Suppressor macrophage treated with lipopolysaccharide for 1 hour (primary cell): Measurements from ENCODE around the gene FKTN.

ENCODE experiments used
- DNase-seq, 3 donors: peaks; one replicate each; pipeline ENCODE4 v3.0.0-alpha.2; 2020 to 2022

FKTN gene

GRCh38 chr9:105633411-105633810 lies 75.5 kb downstream of the FKTN start:
- no peak for DNase-seq

DNA sequence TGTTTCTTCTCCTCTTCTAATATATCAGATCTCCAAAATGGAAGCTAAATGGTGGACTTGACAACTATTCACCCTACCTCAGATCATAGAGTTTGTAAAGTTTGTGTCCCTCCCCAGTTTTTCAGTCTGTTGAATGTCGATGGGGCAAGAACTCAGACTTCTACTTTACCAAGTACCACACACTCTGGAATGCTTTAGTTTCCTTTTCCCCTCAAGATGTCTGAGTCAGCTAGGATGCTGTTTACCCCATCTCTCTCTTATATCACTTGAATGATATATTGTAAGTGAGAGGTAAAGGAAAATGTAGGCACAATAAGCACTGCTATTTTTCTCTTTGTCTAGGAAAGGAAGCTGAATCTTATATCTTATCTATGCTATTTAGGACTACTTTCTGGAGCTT lies 78.4 kb downstream of the FKTN start:
- DNase-seq = no peak

DNA sequence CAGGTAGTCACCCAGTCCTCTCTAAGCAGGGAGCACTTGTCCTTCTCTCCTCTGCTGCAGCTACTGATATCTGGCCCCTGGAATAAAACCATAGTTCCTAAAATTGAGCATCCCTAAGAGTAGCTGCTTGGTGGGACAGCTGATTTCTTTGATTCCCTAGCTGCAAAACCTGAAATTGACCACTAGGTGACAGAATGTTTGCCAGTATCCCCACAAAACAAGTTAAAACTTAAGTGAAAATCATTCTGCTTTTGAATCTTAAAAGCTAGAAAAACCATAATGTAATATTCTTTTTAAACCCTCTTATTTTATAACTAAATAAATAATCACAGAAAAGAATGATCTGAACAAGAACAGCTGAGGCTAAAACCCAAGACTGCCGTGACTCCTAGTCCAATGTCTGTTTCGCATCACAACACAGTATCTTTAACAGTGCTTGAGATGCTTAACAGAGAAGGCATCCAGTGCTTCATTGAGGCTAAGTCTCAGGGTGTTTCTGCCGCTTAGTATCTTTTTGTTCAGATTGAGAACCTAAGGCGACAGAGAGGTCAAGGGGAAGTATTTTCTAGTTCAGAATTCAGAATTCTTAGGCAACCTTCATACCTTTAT lies 80.0 kb downstream of the FKTN start:
- peak in 1 of 3 donors; percentile 7 for DNase-seq

DNA sequence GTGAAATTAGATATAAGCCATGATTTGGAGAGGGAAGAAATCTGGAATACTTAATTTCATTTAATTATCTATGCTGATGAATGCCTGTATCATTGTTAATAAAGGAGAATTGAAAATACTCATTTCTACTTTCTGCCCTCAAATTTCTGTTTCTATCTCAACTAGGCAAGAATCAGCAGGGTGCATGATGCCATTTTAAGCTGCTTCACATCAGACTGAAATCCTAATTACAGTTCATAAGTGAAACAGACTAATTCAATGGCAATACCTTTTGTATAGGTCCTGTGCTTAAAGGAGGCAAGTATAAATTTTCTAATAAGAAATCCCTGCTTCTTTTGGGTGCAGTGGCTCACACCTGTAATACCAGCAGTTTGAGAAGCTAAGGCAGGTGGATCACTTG lies 82.0 kb downstream of the FKTN start:
- DNase-seq = no peak

GRCh38 chr9:105643795-105644194 lies 85.9 kb downstream of the FKTN start:
- no peak for DNase-seq

DNA sequence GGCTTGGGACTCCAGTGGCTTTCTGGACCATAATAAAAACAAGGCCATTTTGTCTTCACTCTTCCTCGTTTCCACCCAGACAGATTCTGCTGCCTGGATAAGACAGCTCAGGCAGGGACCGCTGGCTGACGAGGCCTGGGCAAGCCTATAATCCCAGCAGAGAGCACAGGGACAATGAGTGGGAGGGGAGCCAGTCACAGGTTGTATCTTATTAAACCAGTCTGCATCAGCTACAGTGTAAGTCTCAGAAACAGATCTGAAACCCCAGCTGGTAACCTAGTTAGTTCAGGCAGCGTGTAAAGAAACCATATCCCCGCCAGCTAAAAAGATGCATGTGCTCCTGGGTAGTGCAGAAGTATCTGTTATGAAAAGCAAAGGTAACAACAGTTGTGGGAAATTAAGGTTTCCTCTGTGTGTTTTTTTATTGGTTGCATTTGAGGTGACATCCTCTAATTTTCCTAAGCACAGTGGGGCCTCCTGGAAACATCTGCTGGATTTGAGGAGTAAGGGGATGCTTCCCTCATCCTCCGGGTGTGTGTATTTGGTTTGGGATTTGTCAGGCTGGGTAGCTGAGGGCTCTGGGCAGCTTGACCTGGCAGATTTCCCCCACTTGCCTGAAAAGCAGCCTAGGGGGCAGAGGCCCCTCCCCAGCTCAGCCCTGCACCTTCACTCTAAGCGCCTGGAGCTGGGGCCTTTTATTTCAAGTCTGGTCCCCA lies 89.1 kb downstream of the FKTN start:
- DNase-seq = no peak

DNA sequence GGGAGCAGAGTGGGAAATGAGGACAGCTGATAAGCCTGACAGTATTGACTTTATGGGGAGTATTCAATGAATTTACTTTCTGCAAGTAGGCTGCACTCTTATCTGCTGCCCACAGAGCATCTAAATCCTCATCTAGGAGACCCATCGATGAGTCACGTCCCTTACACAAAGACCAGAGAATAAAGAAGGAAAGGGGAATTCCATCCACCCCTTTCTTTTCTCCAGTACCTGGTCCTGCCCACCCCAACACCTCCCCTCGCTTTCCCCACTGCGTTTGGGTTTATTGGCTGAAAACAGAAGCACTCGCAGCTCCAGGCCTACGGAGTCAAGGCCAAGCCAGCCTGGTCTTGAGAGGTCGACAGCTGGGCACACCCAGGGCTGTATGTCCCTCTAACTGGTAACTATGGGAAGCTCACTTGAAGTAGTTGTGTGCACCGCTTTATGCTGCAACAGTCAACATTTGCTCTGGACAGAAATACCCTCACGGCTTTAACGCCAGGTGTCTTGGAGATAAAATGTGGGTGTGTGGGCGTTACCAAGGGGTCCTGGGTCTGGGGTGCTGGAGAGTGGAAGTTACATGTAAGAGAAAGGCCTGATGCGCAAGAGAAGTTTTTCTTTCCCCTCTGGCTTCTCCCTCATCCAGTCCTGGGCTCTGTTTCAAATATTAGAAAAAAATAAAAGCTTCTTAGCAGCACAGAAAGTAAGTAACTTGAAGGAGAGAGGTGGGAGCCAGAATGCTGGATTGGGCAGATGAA lies 89.8 kb downstream of the FKTN start:
- no peak for DNase-seq

DNA sequence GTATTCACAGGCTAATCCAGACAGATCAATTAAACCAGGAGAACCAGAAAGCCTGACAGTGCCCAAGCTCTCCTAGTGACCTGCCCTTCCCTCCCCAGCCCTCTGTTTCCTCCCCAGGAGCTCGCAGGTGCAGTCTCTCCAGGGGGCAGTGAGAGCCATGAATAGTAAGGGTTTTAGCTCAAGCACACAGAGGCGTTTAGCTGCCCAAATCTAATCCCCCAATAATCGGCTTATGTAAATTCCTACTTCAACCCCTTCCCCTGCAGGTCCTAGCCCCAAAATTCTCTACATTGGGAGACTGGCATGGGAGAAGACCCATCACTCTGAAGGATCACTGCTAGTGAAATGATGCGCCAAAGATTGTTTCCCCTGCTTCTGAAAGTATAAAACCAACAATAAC lies 93.9 kb downstream of the FKTN start:
- DNase-seq = no peak

GRCh38 chr9:105656131-105656921 lies 98.4 kb downstream of the FKTN start:
- peak; percentile 28 to 76 (median 47) for DNase-seq

GRCh38 chr9:105658351-105658750 lies 100.4 kb downstream of the FKTN start:
- no peak for DNase-seq

- DNase-seq = no peak
These were observed 103.1 kb downstream of the FKTN start for GRCh38 chr9:105661011-105661410.

DNA sequence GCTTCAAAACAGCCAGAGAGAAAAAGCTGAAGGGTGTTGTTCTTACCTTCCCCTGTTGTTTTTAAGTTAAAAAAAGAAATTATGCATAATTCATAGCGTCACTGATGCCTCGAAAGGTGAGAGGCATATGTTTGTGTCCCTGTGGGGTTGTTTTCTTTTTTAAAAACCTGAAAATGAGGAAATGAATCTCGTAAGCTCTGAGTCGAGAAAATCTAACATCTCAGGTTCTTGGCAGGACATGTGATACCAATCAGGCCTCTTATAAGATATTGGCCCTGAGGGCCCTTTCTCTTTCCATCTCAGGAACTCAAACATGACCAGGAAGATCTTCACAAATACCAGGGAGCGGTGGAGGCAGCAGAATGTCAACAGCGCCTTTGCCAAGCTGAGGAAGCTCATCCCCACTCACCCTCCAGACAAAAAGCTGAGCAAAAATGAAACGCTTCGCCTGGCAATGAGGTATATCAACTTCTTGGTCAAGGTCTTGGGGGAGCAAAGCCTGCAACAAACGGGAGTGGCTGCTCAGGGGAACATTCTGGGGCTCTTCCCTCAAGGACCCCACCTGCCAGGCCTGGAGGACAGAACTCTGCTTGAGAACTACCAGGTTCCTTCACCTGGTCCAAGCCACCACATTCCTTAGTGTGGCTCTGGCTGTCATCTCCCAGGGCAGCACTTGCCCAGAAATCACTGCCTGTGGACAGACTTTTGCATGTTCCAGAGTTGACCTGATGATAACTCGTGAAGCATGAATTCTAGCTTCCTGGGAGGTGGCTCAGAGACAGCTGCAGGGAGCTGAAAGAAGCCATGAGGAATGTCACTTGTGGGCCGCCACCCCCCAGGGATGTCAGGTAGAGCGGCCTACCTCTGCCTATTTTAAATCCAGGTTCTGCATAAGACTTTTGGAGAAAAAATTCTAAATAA lies 104.5 kb downstream of the FKTN start, which contains the start of gene TAL2:
TAL2 (plus strand) TSS at position 274 of the 921 bp plus-strand sequence; CDS start at position 314, 40 bp downstream.
- DNase-seq = no peak

- DNase-seq = no peak
These were observed 106.0 kb downstream of the FKTN start for GRCh38 chr9:105663914-105664313.

DNA sequence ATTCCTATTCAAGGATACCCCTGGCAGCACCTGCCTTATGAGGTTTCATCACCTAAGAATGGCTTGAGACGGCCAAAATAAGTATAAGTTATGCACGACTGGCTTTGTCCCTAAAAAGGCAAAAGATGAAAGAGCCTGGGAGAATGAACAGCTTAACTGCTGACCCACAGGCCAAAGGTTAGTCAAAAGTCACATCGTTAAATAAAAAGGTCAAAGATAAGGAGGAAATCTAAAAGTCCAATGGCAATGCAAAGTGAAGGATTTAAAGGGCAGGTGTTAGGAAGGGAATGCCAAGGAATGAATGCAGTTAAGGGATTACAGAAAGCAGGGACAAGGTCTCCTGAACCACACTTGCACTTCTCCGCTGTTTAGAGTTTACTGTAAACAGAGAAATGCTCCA lies 109.9 kb downstream of the FKTN start:
- no peak for DNase-seq

GRCh38 chr9:105670315-105670714 lies 112.4 kb downstream of the FKTN start:
- DNase-seq = peak in 1 of 3 donors; percentile 4

- no peak for DNase-seq
These were observed 112.8 kb downstream of the FKTN start for GRCh38 chr9:105670775-105671174.

GRCh38 chr9:105672711-105673234 lies 114.8 kb downstream of the FKTN start:
- peak; percentile 10 to 22 (median 21) for DNase-seq

DNA sequence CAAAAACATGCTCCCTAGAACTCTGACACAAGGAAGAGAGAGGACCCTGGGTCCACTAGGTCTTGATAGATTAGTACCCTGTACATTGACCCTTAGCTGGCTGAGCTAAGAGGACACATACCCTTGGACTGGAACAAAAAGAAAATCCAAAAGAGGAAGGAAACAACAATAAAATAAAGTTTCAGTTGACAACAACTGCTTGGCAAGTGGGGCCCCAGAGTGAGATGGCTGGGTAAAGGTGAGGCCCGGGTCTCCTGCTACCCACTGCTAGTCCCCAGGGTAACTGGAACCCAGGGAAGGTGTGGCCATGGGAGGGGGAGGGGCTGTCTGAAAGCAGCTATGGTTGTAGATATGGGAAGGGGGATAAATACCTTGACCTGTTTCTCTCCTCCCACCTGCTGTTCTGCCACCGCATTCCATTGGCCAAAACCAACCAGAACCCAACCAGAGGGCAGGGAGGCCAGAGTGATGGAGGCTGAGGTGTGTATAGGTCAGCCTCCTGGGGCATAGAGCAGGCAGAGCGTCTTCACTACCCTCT lies 116.0 kb downstream of the FKTN start:
- DNase-seq = no peak

GRCh38 chr9:105676351-105676923 lies 118.5 kb downstream of the FKTN start:
- DNase-seq = no peak

DNA sequence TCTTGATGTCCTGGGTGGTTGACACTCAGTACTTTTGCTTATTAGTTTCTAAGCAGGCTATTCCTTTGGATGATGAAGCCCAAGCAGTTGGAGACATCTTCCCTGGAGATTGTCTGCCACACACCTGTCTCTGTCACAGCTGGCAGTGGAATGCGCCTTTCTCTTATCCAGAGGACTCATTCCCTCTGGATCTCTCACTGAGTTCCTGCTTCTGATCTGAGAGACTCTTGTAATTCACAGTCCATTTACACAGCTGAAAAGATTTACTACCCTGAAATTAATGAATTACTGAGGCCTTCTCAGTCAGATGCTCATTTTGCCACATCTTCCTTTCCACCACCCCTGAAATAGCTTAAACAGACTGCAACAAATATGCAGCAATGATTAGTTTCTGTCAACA lies 120.2 kb downstream of the FKTN start:
- DNase-seq = no peak

- DNase-seq = no peak
These were observed 120.8 kb downstream of the FKTN start for GRCh38 chr9:105678781-105679180.
